Measurements from ENCODE around the gene SNX12.
"Not testable (repeated sequence)": the region's sequence is repeated elsewhere in the genome, so short reads cannot be mapped to it uniquely, and the experiment has no call there.

Gene SNX12

DNA sequence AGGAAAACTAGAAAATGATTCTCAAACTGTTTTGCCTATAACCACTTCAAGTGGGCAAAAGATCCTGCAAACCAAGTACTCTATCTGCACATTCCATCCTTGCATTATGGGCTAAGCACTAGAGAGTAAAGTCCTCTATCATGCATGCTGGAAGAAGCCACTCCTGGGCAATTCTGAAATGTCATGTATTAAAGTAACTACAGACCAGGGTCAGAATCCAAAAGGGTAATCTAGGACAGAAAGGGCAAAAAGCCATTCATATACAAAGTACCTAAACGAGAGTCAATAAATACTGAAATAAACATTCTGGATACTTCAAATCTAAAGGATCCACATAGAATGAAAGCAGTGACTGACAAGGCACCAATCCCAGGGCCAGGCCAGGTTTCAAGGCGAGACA lies 1.0 kb downstream of the SNX12 start:
- peak overlapping the region; percentile 80; the same call in 1 of the 2 replicates for H3K9ac ChIP-seq (ENCODE audit: low read depth, low read length)
- no peaks in the 10 kb centered on the region for H3K9me3 ChIP-seq (ENCODE audit: control insufficient read depth, insufficient read depth, low read length)
- peaks cover 4% of the 10 kb centered on the region; the same call in 1 of the 2 replicates for H3K36me3 ChIP-seq (ENCODE audit: insufficient read depth, low read length)
- H3K4me1 ChIP-seq (ENCODE audit: insufficient read depth, low read length): no peaks in the 10 kb centered on the region

- no peaks in the 10 kb centered on the region for H3K9me3 ChIP-seq (ENCODE audit: control insufficient read depth, insufficient read depth, low read length)
- peaks cover 7% of the 10 kb centered on the region for H3K36me3 ChIP-seq (ENCODE audit: insufficient read depth, low read length)
- no peaks in the 10 kb centered on the region for H3K4me1 ChIP-seq (ENCODE audit: insufficient read depth, low read length)
- no peak overlapping the region for H3K9ac ChIP-seq (ENCODE audit: low read depth, low read length)
Observed at GRCh38 chrX:71060127-71060526, 8.0 kb downstream of the SNX12 start.

DNA sequence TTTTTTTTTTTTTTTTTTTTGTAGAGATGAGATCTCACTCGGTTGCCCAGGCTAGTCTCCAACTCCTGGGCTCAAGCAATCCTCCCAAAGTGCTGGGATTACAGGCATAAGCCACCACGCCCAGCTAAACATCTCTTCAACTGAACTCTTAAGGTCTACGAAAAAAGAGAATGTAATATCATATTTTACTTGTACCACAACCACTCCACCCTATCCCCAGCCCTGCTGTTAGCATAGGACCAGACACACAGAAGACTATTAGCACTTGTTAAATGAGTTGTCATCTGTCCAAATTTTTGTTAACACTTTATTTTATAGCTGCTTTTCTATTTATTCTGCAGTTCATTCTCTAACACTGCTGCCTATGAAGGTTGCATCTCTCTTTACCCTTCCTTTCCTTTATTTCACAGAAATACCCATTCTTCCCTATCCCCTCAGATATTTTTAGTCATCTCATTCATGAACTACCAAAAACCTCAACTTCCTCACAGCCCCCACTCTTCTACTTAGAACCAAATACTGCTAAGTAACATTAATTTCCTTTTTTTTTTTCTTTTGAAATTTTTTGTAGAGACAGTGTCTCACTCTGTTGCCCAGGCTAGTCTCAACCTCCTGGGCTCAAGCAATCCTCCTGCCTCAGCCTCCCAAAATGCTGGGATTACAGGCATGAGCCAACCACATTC lies 10.1 kb downstream of the SNX12 start:
- Histone ChIP-seq H3K9me3 (ENCODE audit: control insufficient read depth, insufficient read depth, low read length) (no peaks in the 10 kb centered on the region), H3K36me3 (ENCODE audit: insufficient read depth, low read length) (peaks cover 6% of the 10 kb centered on the region), H3K4me1 (ENCODE audit: insufficient read depth, low read length) (no peaks in the 10 kb centered on the region), H3K9ac (ENCODE audit: low read depth, low read length) (no peak overlapping the region)

GRCh38 chrX:71056867-71057266 lies 11.3 kb downstream of the SNX12 start:
- Histone ChIP-seq H3K9ac (ENCODE audit: low read depth, low read length) (no peak overlapping the region), H3K36me3 (ENCODE audit: insufficient read depth, low read length) (peaks cover 3% of the 10 kb centered on the region), H3K9me3 (ENCODE audit: control insufficient read depth, insufficient read depth, low read length) (no peaks in the 10 kb centered on the region), H3K4me1 (ENCODE audit: insufficient read depth, low read length) (no peaks in the 10 kb centered on the region)

DNA sequence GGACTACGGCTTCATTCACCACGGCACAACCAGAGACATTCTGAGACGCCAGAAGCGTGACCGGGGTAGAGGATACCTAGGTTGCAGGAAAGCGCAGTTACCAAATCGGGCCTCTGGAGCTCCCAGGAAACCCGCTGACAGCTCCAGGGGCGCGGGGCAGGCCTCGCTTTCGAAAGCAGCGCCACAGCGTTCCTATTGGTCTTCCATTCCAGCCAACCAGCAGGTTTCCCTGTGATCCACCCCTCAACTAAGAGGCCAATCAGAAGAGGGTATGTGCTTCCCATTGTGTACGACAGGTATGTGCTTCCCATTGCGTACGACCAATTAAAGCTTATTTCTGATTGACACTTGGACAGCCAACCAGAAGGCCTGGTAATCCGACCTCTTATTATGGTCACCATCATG lies 14.9 kb downstream of the SNX12 start:
- Histone ChIP-seq H3K36me3 (ENCODE audit: insufficient read depth, low read length) (peaks cover under 1% of the 10 kb centered on the region; the same call in 1 of the 2 replicates), H3K9ac (ENCODE audit: low read depth, low read length) (peak overlapping the region; percentile 67), H3K4me1 (ENCODE audit: insufficient read depth, low read length) (no peaks in the 10 kb centered on the region), H3K9me3 (ENCODE audit: control insufficient read depth, insufficient read depth, low read length) (no peaks in the 10 kb centered on the region)

GRCh38 chrX:71052721-71053120 lies 15.4 kb downstream of the SNX12 start:
- Histone ChIP-seq H3K36me3 (ENCODE audit: insufficient read depth, low read length) (no peaks in the 10 kb centered on the region), H3K9ac (ENCODE audit: low read depth, low read length) (peak overlapping the region; percentile 67), H3K4me1 (ENCODE audit: insufficient read depth, low read length) (no peaks in the 10 kb centered on the region), H3K9me3 (ENCODE audit: control insufficient read depth, insufficient read depth, low read length) (no peaks in the 10 kb centered on the region)

DNA sequence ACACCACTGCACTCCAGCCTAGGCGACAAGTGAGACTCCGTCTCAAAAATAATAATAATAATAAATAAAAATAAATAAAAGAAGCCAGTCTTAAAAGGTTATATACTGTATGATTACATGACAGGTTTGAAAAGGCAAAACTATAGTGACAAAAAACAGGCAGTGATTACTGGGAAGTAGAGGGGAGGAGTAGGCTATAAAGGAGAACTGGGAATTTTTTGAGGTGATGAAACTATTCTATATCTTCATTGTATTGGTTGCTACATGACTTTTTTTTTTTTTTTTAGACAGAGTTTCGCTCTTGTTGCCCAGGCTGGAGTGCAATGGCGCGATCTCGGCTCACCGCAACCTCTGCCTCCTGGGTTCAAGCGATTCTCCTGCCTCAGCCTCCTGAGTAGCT lies 20.2 kb downstream of the SNX12 start:
- not testable (repeated sequence) for H3K9me3 ChIP-seq (ENCODE audit: control insufficient read depth, insufficient read depth, low read length); H3K4me1 ChIP-seq (ENCODE audit: insufficient read depth, low read length); H3K9ac ChIP-seq (ENCODE audit: low read depth, low read length); H3K36me3 ChIP-seq (ENCODE audit: insufficient read depth, low read length)

DNA sequence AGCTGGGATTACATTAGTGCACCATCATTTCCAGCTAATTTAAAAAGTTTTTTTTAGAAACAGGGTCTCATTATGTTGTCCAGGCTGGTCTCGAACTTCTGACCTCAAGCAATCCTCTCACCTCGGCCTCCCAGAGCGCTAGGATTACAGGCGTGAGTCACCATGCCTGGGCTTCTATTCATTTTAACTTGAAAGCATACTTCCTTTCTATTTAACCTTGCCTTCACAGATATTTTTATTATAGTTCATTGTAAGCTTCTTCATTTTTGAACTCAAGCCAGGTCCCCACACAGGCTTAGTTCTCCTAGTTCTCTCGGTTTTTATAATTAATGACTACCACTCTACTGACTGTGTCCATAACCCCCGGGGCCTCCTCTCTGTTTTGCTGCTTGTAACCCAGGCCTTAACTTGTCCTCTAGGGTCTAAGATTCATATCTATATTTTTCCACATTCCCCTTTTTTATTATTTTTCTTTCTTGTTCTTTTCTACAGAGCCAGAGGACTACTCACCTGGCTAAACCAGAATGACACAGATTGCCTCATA lies 50.7 kb downstream of the SNX12 start:
- Histone ChIP-seq H3K36me3 (ENCODE audit: insufficient read depth, low read length) (no peaks in the 10 kb centered on the region), H3K9ac (ENCODE audit: low read depth, low read length) (no peak overlapping the region), H3K9me3 (ENCODE audit: control insufficient read depth, insufficient read depth, low read length) (no peaks in the 10 kb centered on the region), H3K4me1 (ENCODE audit: insufficient read depth, low read length) (no peaks in the 10 kb centered on the region)
